A549 (cell line): ENCODE measurements around the gene HS3ST4. TPM values are rescaled to one million over a fixed set of nuclear protein-coding genes. Genes with fewer than 3 reads are reported as not detected.

Experiments
- ATAC-seq, 2 experiments: fragments of 200-7000 bp in 1 of 2; fragments of >200 bp in 1 of 2; cut with Nextera tagmentation in 1 of 2; cut with Tn5 transposase in 1 of 2; 3 replicates each; pipeline versions ENCODE4 v1.8.0 to v1.9.1; 2018 to 2020; ENCODE audit warnings: mild to moderate bottlenecking in 1 of 2, moderate library complexity in 1 of 2
- CTCF ChIA-PET: fragments of 300-600 bp; sonication (Branson Sonifier 250); formaldehyde crosslinking; extraction: SDS; loops from one replicate; lab custom pipeline; 2021; ENCODE audit warnings: antibody characterized with exemption, inconsistent platforms; lab: Yijun Ruan, JAX
- POLR2A ChIA-PET: fragments of 350-600 bp; formaldehyde crosslinking; extraction: SDS; loops from one replicate; lab custom pipeline; 2021; ENCODE audit warnings: antibody characterized with exemption, inconsistent platforms; lab: Yijun Ruan, JAX
- DNase-seq, 2 experiments: peaks; one replicate each; pipeline versions ENCODE4 v3.0.0 to v3.0.0-alpha.2; 2011 to 2016; ENCODE audit warnings: low read depth in 1 of 2, low spot score in 1 of 2
- FAIRE-seq: peaks from 2 replicates; lab custom pipeline; 2011; peaks lifted over from hg19 to GRCh38; lab: Jason Lieb, UNC
- H3K27ac ChIP-seq, 2 experiments: fragments of >200 bp; sonication (Bioruptor Twin); formaldehyde crosslinking; 3 replicates each; pipeline ENCODE4 v1.5.1; 2016 to 2017
- H3K4me1 ChIP-seq: fragments of >200 bp; sonication (Bioruptor Twin); formaldehyde crosslinking; 3 replicates; pipeline ENCODE4 v1.6.1; 2016
- H3K4me2 ChIP-seq: fragments of >200 bp; sonication (Bioruptor Twin); formaldehyde crosslinking; 3 replicates; pipeline ENCODE4 v1.6.1; 2016
- H3K4me3 ChIP-seq: fragments of >200 bp; sonication (Bioruptor Twin); formaldehyde crosslinking; 3 replicates; pipeline ENCODE4 v1.5.1; 2016
- H3K9me3 ChIP-seq: fragments of >200 bp; sonication (Bioruptor Twin); formaldehyde crosslinking; 3 replicates; pipeline ENCODE4 v1.6.1; 2016
- ATOH8 ChIP-seq: fragments of 250-450 bp; sonication (Bioruptor Pico); IDR thresholded peaks from 2 replicates; pipeline ENCODE4 v1.5.0; 2020; ENCODE audit warnings: low read depth, mild to moderate bottlenecking, moderate library complexity
- BHLHE40 ChIP-seq: IDR thresholded peaks from 2 replicates; pipeline ENCODE4 v1.6.1; 2012; ENCODE audit warnings: low read depth, low read length, inconsistent platforms
- CBX2 ChIP-seq: fragments of 200-600 bp; sonication (generic); IDR thresholded peaks from 2 replicates; pipeline ENCODE4 v1.6.1; 2016; ENCODE audit warnings: low read depth, mild to moderate bottlenecking, borderline replicate concordance
- CBX8 ChIP-seq: fragments of 200-600 bp; sonication (generic); IDR thresholded peaks from 2 replicates; pipeline ENCODE4 v1.6.1; 2016
- CHD4 ChIP-seq: fragments of 200-600 bp; sonication (generic); IDR thresholded peaks from 2 replicates; pipeline ENCODE4 v1.6.1; 2016; ENCODE audit warnings: antibody characterized with exemption, mild to moderate bottlenecking, borderline replicate concordance
- EHF ChIP-seq: fragments of 250-450 bp; sonication (Bioruptor Pico); IDR thresholded peaks from 2 replicates; pipeline ENCODE4 v1.5.0; 2020; ENCODE audit warnings: mild to moderate bottlenecking
- EP300 ChIP-seq, 2 experiments: fragments of >200 bp; sonication (Bioruptor Twin); formaldehyde crosslinking; IDR thresholded peaks; 2 replicates in 1 of 2; 3 replicates in 1 of 2; pipeline ENCODE4 v1.6.1; 2016 to 2017
- FOSB ChIP-seq: fragments of 250-450 bp; sonication (Bioruptor Pico); IDR thresholded peaks from 2 replicates; pipeline ENCODE4 v1.5.0; 2020; ENCODE audit warnings: mild to moderate bottlenecking, moderate library complexity
- FOXS1 ChIP-seq: fragments of 250-450 bp; sonication (Bioruptor Pico); IDR thresholded peaks from 2 replicates; pipeline ENCODE4 v1.5.0; 2020; ENCODE audit warnings: mild to moderate bottlenecking, moderate library complexity
- HES2 ChIP-seq: fragments of >200 bp; sonication (Bioruptor Twin); formaldehyde crosslinking; IDR thresholded peaks from 2 replicates; pipeline ENCODE4 v1.6.1; 2016
- HMGXB4 ChIP-seq: fragments of 250-450 bp; sonication (Bioruptor Pico); IDR thresholded peaks from 2 replicates; pipeline ENCODE4 v1.5.0; 2021; ENCODE audit warnings: mild to moderate bottlenecking, moderate library complexity, borderline replicate concordance
- HOXA7 ChIP-seq: fragments of 250-450 bp; sonication (Bioruptor Pico); IDR thresholded peaks from 2 replicates; pipeline ENCODE4 v1.5.0; 2020; ENCODE audit warnings: mild to moderate bottlenecking, moderate library complexity
- HOXB13 ChIP-seq: fragments of 250-450 bp; sonication (Bioruptor Pico); IDR thresholded peaks from 2 replicates; pipeline ENCODE4 v1.5.0; 2020; ENCODE audit warnings: low read depth, mild to moderate bottlenecking, moderate library complexity
- HOXB5 ChIP-seq: fragments of 250-450 bp; sonication (Bioruptor Pico); IDR thresholded peaks from 2 replicates; pipeline ENCODE4 v1.5.0; 2020; ENCODE audit warnings: mild to moderate bottlenecking, moderate library complexity
- KDM1A ChIP-seq: fragments of 200-600 bp; sonication (generic); IDR thresholded peaks from 2 replicates; pipeline ENCODE4 v1.6.1; 2016; ENCODE audit warnings: low read depth, mild to moderate bottlenecking
- KDM5A ChIP-seq: fragments of 200-600 bp; sonication (generic); IDR thresholded peaks from 2 replicates; pipeline ENCODE4 v1.6.1; 2016; ENCODE audit warnings: antibody characterized with exemption, mild to moderate bottlenecking
- MAFK ChIP-seq: fragments of 450-650 bp; IDR thresholded peaks from 2 replicates; pipeline ENCODE4 v1.6.1; 2014; ENCODE audit not compliant: partially characterized antibody
- MAZ ChIP-seq: fragments of 150-350 bp; IDR thresholded peaks from 2 replicates; pipeline ENCODE4 v1.6.1; 2014; ENCODE audit warnings: antibody characterized with exemption, low read depth, low read length, borderline replicate concordance
- NFE2L2 ChIP-seq: fragments of 150-350 bp; conservative IDR thresholded peaks from 2 replicates; pipeline ENCODE4 v1.6.1; 2014; ENCODE audit warnings: low read length
- NPAS2 ChIP-seq: fragments of 250-450 bp; sonication (Bioruptor Pico); IDR thresholded peaks from 2 replicates; pipeline ENCODE4 v1.8.0; 2022; ENCODE audit warnings: mild to moderate bottlenecking, moderate library complexity, borderline replicate concordance
- NR3C1 ChIP-seq: fragments of >200 bp; sonication (Bioruptor Twin); formaldehyde crosslinking; IDR thresholded peaks from 3 replicates; pipeline ENCODE4 v1.6.1; 2017
- PHF8 ChIP-seq: fragments of 200-600 bp; sonication (generic); IDR thresholded peaks from 2 replicates; pipeline ENCODE4 v1.6.1; 2016; ENCODE audit warnings: low read depth, mild to moderate bottlenecking, antibody characterized with exemption, moderate library complexity, borderline replicate concordance
- RCOR1 ChIP-seq: fragments of 150-350 bp; IDR thresholded peaks from 2 replicates; pipeline ENCODE4 v1.6.1; 2014; ENCODE audit warnings: antibody characterized with exemption, low read length, low read depth
- RFX5 ChIP-seq: fragments of 450-650 bp; IDR thresholded peaks from 2 replicates; pipeline ENCODE4 v1.7.1; 2014; ENCODE audit warnings: antibody characterized with exemption, mild to moderate bottlenecking, moderate library complexity
- TFCP2L1 ChIP-seq: fragments of 250-450 bp; sonication (Bioruptor Pico); IDR thresholded peaks from 2 replicates; pipeline ENCODE4 v1.5.0; 2021; ENCODE audit warnings: mild to moderate bottlenecking
- USF2 ChIP-seq: fragments of 450-650 bp; IDR thresholded peaks from 2 replicates; pipeline ENCODE4 v1.6.1; 2014; ENCODE audit warnings: antibody characterized with exemption
- ZC3H11A ChIP-seq: fragments of 450-650 bp; IDR thresholded peaks from 2 replicates; pipeline ENCODE4 v1.6.1; 2014; ENCODE audit warnings: antibody characterized with exemption, mild to moderate bottlenecking
- ZSCAN20 ChIP-seq: fragments of 250-450 bp; sonication (Bioruptor Pico); IDR thresholded peaks from 2 replicates; pipeline ENCODE4 v1.8.0; 2022; ENCODE audit warnings: mild to moderate bottlenecking, moderate library complexity
- WGBS: methylation state at CpG from one replicate; pipeline ENCODE4 v1.1.6; 2017; ENCODE audit errors: missing lambda C conversion rate; 5-methylcytosine and 5-hydroxymethylcytosine counted together
- polyA plus RNA-seq, 4 experiments: library from polyadenylated mRNA; depleted of rRNA in 3 of 4; stranded (reverse); fragments of >200 nt; fragmentation: RNase III in 1 of 4; extraction: RNeasy Plus Mini Kit Qiagen cat#74134 plus additional on column Dnase treatment in 1 of 4; gene quantifications; 2 replicates in 3 of 4; 3 replicates in 1 of 4; pipeline ENCODE4 v1.2.3, GENCODE V29; 2011 to 2017

HS3ST4 gene
- polyA plus RNA-seq, 2 of the 4 experiments (the other 2 are of a cell fraction) = not detected

- WGBS = 9% methylated on average over 7 of the region's 7 CpGs
- Histone ChIP-seq H3K27ac (no peak overlapping the region), H3K4me3 (no peak overlapping the region), H3K4me1 (no peaks in the 10 kb centered on the region), H3K4me2 (no peak overlapping the region), H3K9me3 (no peaks in the 10 kb centered on the region)
- no peak for DNase-seq
- ChIA-PET CTCF (no interaction called here), POLR2A (no interaction called here)
- FAIRE-seq = no peak
- no peak for TF ChIP-seq NPAS2 (CRISPR knock-in tag)
- no peak for TF ChIP-seq HOXB5 (CRISPR knock-in tag)
- TF ChIP-seq RCOR1 = no peak
- TF ChIP-seq MAZ = no peak
- TF ChIP-seq EP300 (IDR thresholded peaks at IDR 0.05) = no peak
- no peak for TF ChIP-seq MAFK
- no peak for TF ChIP-seq FOSB
- TF ChIP-seq HOXB13 (CRISPR knock-in tag) = no peak
- no peak for TF ChIP-seq CBX8
- no peak for TF ChIP-seq NFE2L2
- no peak for TF ChIP-seq ZC3H11A
- TF ChIP-seq NR3C1 = no peak
- TF ChIP-seq CBX2 = no peak
- TF ChIP-seq TFCP2L1 = no peak
- TF ChIP-seq HES2 = no peak
- ATAC-seq = no peak
Observed at GRCh38 chr16:25709213-25709612, 17.5 kb downstream of the HS3ST4 start.

GRCh38 chr16:25713785-25714570 is 22.2 kb downstream of the HS3ST4 start:
- Histone ChIP-seq H3K9me3 (no peaks in the 10 kb centered on the region), H3K4me1 (no peaks in the 10 kb centered on the region), H3K27ac (no peak overlapping the region), H3K4me2 (no peak overlapping the region), H3K4me3 (no peak overlapping the region)
- no peak for ATAC-seq
- TF ChIP-seq KDM1A = no peak
- TF ChIP-seq HMGXB4 (CRISPR knock-in tag) = no peak
- no peak for TF ChIP-seq CHD4
- TF ChIP-seq BHLHE40 = no peak
- no peak for TF ChIP-seq ZSCAN20 (CRISPR knock-in tag)
- no peak for TF ChIP-seq RFX5
- no peak for TF ChIP-seq FOXS1 (CRISPR knock-in tag)
- no peak for TF ChIP-seq EHF (CRISPR knock-in tag)
- POLR2A ChIA-PET = no interaction called here
- WGBS = 14% methylated on average over 13 of the region's 13 CpGs
- FAIRE-seq = no peak
- no peak for DNase-seq
- CTCF ChIA-PET = no interaction called here

GRCh38 chr16:25716186-25716585 is 24.4 kb downstream of the HS3ST4 start:
- H3K27ac ChIP-seq = no peak overlapping the region
- POLR2A ChIA-PET = no interaction called here
- DNase-seq (no peak), ATAC-seq (no peak)
- WGBS = 28% methylated on average over 2 of the region's 2 CpGs
- no peak for TF ChIP-seq TFCP2L1
- no peak for TF ChIP-seq KDM5A
- no peak for TF ChIP-seq USF2
- no peak for TF ChIP-seq HOXA7 (CRISPR knock-in tag)
- no peak for TF ChIP-seq NFE2L2
- no peak for TF ChIP-seq MAZ
- TF ChIP-seq PHF8 = no peak
- no peak for TF ChIP-seq ATOH8 (CRISPR knock-in tag)
- TF ChIP-seq, all 56 proteins: peak for 0
- CTCF ChIA-PET = no interaction called here
- FAIRE-seq = no peak
- H3K4me1 ChIP-seq = no peaks in the 10 kb centered on the region
- H3K4me2 ChIP-seq = no peak overlapping the region
- H3K9me3 ChIP-seq = no peaks in the 10 kb centered on the region
- no peak overlapping the region for H3K4me3 ChIP-seq
